ENCODE measurements around the gene ATP10A.

DNA sequence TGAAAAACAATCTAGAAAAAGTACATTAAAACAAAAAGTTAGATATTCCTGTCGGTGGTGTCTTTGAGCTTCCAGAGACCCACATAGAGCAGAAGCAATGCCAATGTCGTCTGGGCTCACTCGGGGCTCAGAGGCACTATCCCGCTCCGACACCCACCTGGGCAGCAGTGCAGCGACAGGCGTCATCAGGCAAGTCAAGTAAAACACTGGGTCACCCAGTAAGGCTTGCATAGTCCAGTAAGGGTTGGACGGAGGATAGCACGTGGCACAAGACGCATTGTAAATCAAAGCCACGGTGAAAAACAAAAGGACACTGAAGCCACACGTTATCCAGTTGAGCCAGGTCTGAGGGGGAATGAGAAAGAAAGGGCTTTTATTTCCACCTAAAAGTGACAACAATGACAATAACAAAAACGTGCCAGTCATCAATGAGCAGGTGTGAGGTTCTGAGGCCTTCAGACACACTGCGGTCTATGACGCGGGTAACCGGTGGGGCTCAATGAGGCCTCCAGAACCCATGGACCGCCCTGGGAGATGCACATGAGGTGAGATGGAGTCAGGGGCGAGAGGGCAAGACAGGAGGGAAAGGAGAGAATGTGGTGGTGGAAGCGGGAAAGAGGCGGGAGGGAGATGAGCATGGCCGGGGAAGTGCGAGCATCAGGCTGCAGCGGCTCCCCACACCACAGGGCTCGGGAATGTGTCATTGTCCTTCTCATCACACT, 183.0 kb downstream of the ATP10A start:
- no peak for TF ChIP-seq EZH2 (IDR thresholded peaks at IDR 0.05)
- TF ChIP-seq, protein P1, sequence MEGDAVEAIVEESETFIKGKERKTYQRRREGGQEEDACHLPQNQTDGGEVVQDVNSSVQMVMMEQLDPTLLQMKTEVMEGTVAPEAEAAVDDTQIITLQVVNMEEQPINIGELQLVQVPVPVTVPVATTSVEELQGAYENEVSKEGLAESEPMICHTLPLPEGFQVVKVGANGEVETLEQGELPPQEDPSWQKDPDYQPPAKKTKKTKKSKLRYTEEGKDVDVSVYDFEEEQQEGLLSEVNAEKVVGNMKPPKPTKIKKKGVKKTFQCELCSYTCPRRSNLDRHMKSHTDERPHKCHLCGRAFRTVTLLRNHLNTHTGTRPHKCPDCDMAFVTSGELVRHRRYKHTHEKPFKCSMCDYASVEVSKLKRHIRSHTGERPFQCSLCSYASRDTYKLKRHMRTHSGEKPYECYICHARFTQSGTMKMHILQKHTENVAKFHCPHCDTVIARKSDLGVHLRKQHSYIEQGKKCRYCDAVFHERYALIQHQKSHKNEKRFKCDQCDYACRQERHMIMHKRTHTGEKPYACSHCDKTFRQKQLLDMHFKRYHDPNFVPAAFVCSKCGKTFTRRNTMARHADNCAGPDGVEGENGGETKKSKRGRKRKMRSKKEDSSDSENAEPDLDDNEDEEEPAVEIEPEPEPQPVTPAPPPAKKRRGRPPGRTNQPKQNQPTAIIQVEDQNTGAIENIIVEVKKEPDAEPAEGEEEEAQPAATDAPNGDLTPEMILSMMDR (IDR thresholded peaks at IDR 0.05 in 2 of 3, conservative IDR thresholded peaks at IDR 0.05 in 1 of 3; ENCODE audit: borderline replicate concordance in 1 of 3, insufficient read depth in 1 of 3, low read depth in 2 of 3, low read length in 2 of 3): no peak
- TF ChIP-seq EZH2phosphoT487 (IDR thresholded peaks at IDR 0.05; ENCODE audit: borderline replicate concordance): no peak
- no peak for TF ChIP-seq SRF (IDR thresholded peaks at IDR 0.05; ENCODE audit: low read depth)
- no peak for TF ChIP-seq POLR2AphosphoS5 (IDR thresholded peaks at IDR 0.05; ENCODE audit: low read depth, low read length)
